H1 (cell line): ENCODE results near the gene PRRG4. TPM values are rescaled to one million over a fixed set of nuclear protein-coding genes. Genes with fewer than 3 reads are reported as not detected.

Source experiments
- CTCF ChIA-PET: fragments of 300-600 bp; sonication (Branson Sonifier 250); formaldehyde crosslinking; loops from one replicate; lab custom pipeline; 2021; ENCODE audit not compliant: partially characterized antibody; lab: Charles Lee
- POLR2A ChIA-PET: fragments of 300-600 bp; sonication (Branson Sonifier 250); formaldehyde crosslinking; loops from one replicate; lab custom pipeline; 2021; ENCODE audit warnings: inconsistent platforms; ENCODE audit not compliant: partially characterized antibody; lab: Charles Lee
- DNase-seq, 2 experiments: peaks; one replicate each; pipeline versions ENCODE4 v3.0.0 to v3.0.0-alpha.2; 2010 to 2022; ENCODE audit warnings: low spot score in 2 of 2, low read depth in 1 of 2, mixed read lengths in 1 of 2
- FAIRE-seq: peaks from 2 replicates; lab custom pipeline; 2011; peaks lifted over from hg19 to GRCh38; lab: Jason Lieb, UNC
- H2AFZ ChIP-seq: 2 replicates; pipeline ENCODE4 v1.8.1; 2012; ENCODE audit warnings: low read length, inconsistent platforms
- H2AK5ac ChIP-seq: 2 replicates; pipeline ENCODE4 v1.6.1; 2013; ENCODE audit warnings: low read depth, low read length
- H2BK120ac ChIP-seq: replicated peaks from 2 replicates; pipeline ENCODE3; 2013; ENCODE audit warnings: low read depth, low read length, inconsistent platforms
- H2BK12ac ChIP-seq: 2 replicates; pipeline ENCODE4 v1.6.1; 2013; ENCODE audit warnings: low read depth, low read length
- H2BK15ac ChIP-seq: 2 replicates; pipeline ENCODE4 v1.6.1; 2013; ENCODE audit warnings: low read length
- H2BK20ac ChIP-seq: 2 replicates; pipeline ENCODE4 v1.6.1; 2013; ENCODE audit warnings: low read length
- H2BK5ac ChIP-seq: 2 replicates; pipeline ENCODE4 v1.6.1; 2013; ENCODE audit warnings: low read depth, low read length
- H3K14ac ChIP-seq: 2 replicates; pipeline ENCODE4 v1.6.1; 2013; ENCODE audit warnings: inconsistent platforms; ENCODE audit not compliant: insufficient read length
- H3K18ac ChIP-seq: 2 replicates; pipeline ENCODE4 v1.6.1; 2013; ENCODE audit warnings: low read length; ENCODE audit errors: extremely low read depth
- H3K23ac ChIP-seq: 2 replicates; pipeline ENCODE4 v1.6.1; 2013; ENCODE audit warnings: inconsistent platforms; ENCODE audit not compliant: insufficient read length
- H3K23me2 ChIP-seq: 2 replicates; pipeline ENCODE4 v1.6.1; 2013; ENCODE audit warnings: low read depth, low read length
- H3K27ac ChIP-seq: 2 replicates; pipeline ENCODE4 v1.6.1; 2011; ENCODE audit warnings: low read depth, low read length, inconsistent platforms
- H3K27me3 ChIP-seq, 4 experiments: replicated peaks in 1 of 4; 1 replicate in 1 of 4; 2 replicates in 3 of 4; pipeline versions ENCODE4 v1.6.1 to v1.8.1; 2011 to 2013; ENCODE audit warnings: low read length in 3 of 4, mild to moderate bottlenecking in 3 of 4, inconsistent platforms in 2 of 4, mixed read lengths in 2 of 4, moderate library complexity in 1 of 4; ENCODE audit not compliant: control insufficient read depth in 3 of 4, insufficient read depth in 3 of 4; ENCODE audit errors: extremely low read depth in 1 of 4
- H3K36me3 ChIP-seq, 4 experiments: 2 replicates each; pipeline versions ENCODE4 v1.6.1 to v1.8.1; 2011 to 2013; ENCODE audit warnings: mild to moderate bottlenecking in 4 of 4, low read length in 3 of 4, moderate library complexity in 2 of 4, control low read depth in 1 of 4, inconsistent platforms in 1 of 4; ENCODE audit not compliant: insufficient read depth in 4 of 4, control insufficient read depth in 2 of 4
- H3K4ac ChIP-seq: replicated peaks from 2 replicates; pipeline ENCODE3; 2013; ENCODE audit warnings: low read length, low read depth, mixed read lengths, inconsistent platforms; ENCODE audit not compliant: insufficient read length
- H3K4me1 ChIP-seq, 4 experiments: replicated peaks in 1 of 4; 1 replicate in 1 of 4; 2 replicates in 3 of 4; pipeline versions ENCODE4 v1.6.1 to v1.8.1; 2011 to 2013; ENCODE audit warnings: low read length in 3 of 4, inconsistent platforms in 2 of 4, mixed read lengths in 1 of 4; ENCODE audit not compliant: insufficient read depth in 4 of 4, control insufficient read depth in 3 of 4
- H3K4me2 ChIP-seq, 2 experiments: 2 replicates each; pipeline versions ENCODE4 v1.6.1 to v1.8.1; 2011 to 2013; ENCODE audit warnings: low read depth in 2 of 2, low read length in 2 of 2, control low read depth in 1 of 2, inconsistent platforms in 1 of 2, mild to moderate bottlenecking in 1 of 2; ENCODE audit not compliant: insufficient read depth in 1 of 2
- H3K4me3 ChIP-seq, 4 experiments: fragments of 200-600, 300-600 bp in 1 of 4; sonication (generic), shearing (Covaris generic), sonication (Bioruptor Twin) in 1 of 4; 2 replicates each; pipeline versions ENCODE4 v1.5.1 to v1.8.1; 2011 to 2016; ENCODE audit warnings: low read length in 4 of 4, low read depth in 3 of 4, control low read depth in 2 of 4, inconsistent platforms in 2 of 4, mild to moderate bottlenecking in 2 of 4, mixed read lengths in 1 of 4, moderate library complexity in 1 of 4; ENCODE audit not compliant: insufficient read depth in 2 of 4; ENCODE audit errors: extremely low read depth in 1 of 4
- H3K56ac ChIP-seq: replicated peaks from 2 replicates; pipeline ENCODE3; 2013; ENCODE audit warnings: low read depth, mild to moderate bottlenecking, mixed read lengths, low read length, inconsistent platforms; ENCODE audit not compliant: insufficient read length
- H3K79me1 ChIP-seq: 2 replicates; pipeline ENCODE4 v1.6.1; 2013; ENCODE audit warnings: low read depth, low read length, control low read depth
- H3K79me2 ChIP-seq, 2 experiments: 2 replicates each; pipeline versions ENCODE4 v1.6.1 to v1.8.1; 2012 to 2013; ENCODE audit warnings: low read length in 2 of 2, mild to moderate bottlenecking in 2 of 2, inconsistent platforms in 1 of 2; ENCODE audit not compliant: insufficient read depth in 2 of 2, control insufficient read depth in 1 of 2
- H3K9ac ChIP-seq, 4 experiments: replicated peaks in 1 of 4; 1 replicate in 1 of 4; 2 replicates in 3 of 4; pipeline versions ENCODE4 v1.6.1 to v1.8.1; 2011 to 2013; ENCODE audit warnings: low read depth in 3 of 4, low read length in 3 of 4, control low read depth in 2 of 4, mild to moderate bottlenecking in 2 of 4, moderate library complexity in 2 of 4, inconsistent platforms in 1 of 4; ENCODE audit errors: extremely low read depth in 1 of 4
- H3K9me3 ChIP-seq, 2 experiments: 2 replicates each; pipeline versions ENCODE4 v1.6.1 to v1.8.1; 2012 to 2013; ENCODE audit warnings: mild to moderate bottlenecking in 2 of 2, moderate library complexity in 2 of 2, control low read depth in 1 of 2, inconsistent platforms in 1 of 2, low read depth in 1 of 2, low read length in 1 of 2, mixed read lengths in 1 of 2; ENCODE audit not compliant: insufficient read depth in 2 of 2
- H4K20me1 ChIP-seq, 2 experiments: replicated peaks in 1 of 2; 2 replicates each; pipeline versions ENCODE3 to v1.8.1; 2011 to 2013; ENCODE audit warnings: inconsistent platforms in 2 of 2, low read length in 2 of 2, mild to moderate bottlenecking in 1 of 2; ENCODE audit not compliant: insufficient read depth in 2 of 2, control insufficient read depth in 1 of 2
- H4K5ac ChIP-seq: 2 replicates; pipeline ENCODE4 v1.6.1; 2013; ENCODE audit warnings: low read length, low read depth, mixed read lengths, inconsistent platforms; ENCODE audit not compliant: insufficient read length
- H4K8ac ChIP-seq: 2 replicates; pipeline ENCODE4 v1.8.0; 2013; ENCODE audit warnings: mild to moderate bottlenecking, moderate library complexity, low read length, inconsistent platforms; ENCODE audit not compliant: insufficient read depth; ENCODE audit errors: extremely low read depth
- H4K91ac ChIP-seq: replicated peaks from 2 replicates; pipeline ENCODE3; 2013; ENCODE audit warnings: low read length, mixed read lengths, inconsistent platforms; ENCODE audit not compliant: insufficient read length
- CBX5 ChIP-seq: fragments of 300-800, 300-1000 bp; sonication (generic); IDR thresholded peaks from 2 replicates; pipeline ENCODE4 v1.7.1; 2016; ENCODE audit warnings: antibody characterized with exemption, low read length, low read depth
- HDAC6 ChIP-seq: IDR thresholded peaks from one replicate; pipeline ENCODE4 v1.7.1; 2012; ENCODE audit warnings: low read depth, mild to moderate bottlenecking, inconsistent platforms, low read length, moderate library complexity
- NANOG ChIP-seq: IDR thresholded peaks from 2 replicates; pipeline ENCODE4 v1.6.1; 2011; ENCODE audit warnings: low read length, low read depth, mild to moderate bottlenecking, inconsistent platforms; ENCODE audit not compliant: insufficient read depth, poor library complexity, severe bottlenecking
- RFX5 ChIP-seq: IDR thresholded peaks from 2 replicates; pipeline ENCODE4 v1.6.1; 2011; ENCODE audit warnings: low read depth, low read length, improper control_type of control experiment, borderline replicate concordance
- SIN3A ChIP-seq, 2 experiments: IDR thresholded peaks in 1 of 2; conservative IDR thresholded peaks in 1 of 2; 2 replicates each; pipeline ENCODE4 v1.6.1; 2011 to 2012; ENCODE audit warnings: low read length in 2 of 2, improper control_type of control experiment in 1 of 2, low read depth in 1 of 2, mild to moderate bottlenecking in 1 of 2
- TCF12 ChIP-seq: IDR thresholded peaks from 2 replicates; pipeline ENCODE4 v1.6.1; 2011; ENCODE audit warnings: low read depth, mild to moderate bottlenecking, low read length
- WGBS, 2 experiments: shearing (Covaris generic) in 1 of 2; methylation state at CpG; one replicate each; pipeline versions ENCODE4 v1.1.6 to v1.1.7; 2013 to 2015; ENCODE audit warnings: low lambda C conversion rate in 2 of 2, mixed read lengths in 2 of 2, inconsistent platforms in 1 of 2, low coverage in 1 of 2, missing lambda C conversion rate in 1 of 2; ENCODE audit not compliant: insufficient replicate concordance in 2 of 2, insufficient coverage in 1 of 2, insufficient read length in 1 of 2; ENCODE audit errors: extremely low coverage in 1 of 2, missing lambda C conversion rate in 1 of 2; 5-methylcytosine and 5-hydroxymethylcytosine counted together
- polyA plus RNA-seq, 7 experiments: library from polyadenylated mRNA; depleted of rRNA in 3 of 7; stranded (reverse) in 5 of 7; unstranded in 2 of 7; fragments of >200 nt in 5 of 7; fragments of 200-250 nt in 2 of 7; gene quantifications; 1 replicate in 5 of 7; 2 replicates in 1 of 7; 4 replicates in 1 of 7; pipeline versions ENCODE4 v1.2.1 to v1.2.3, GENCODE V29; 2011 to 2013; ENCODE audit warnings: missing spikeins in 2 of 7, mixed read lengths in 2 of 7
- total RNA-seq: library from RNA; stranded (reverse); fragmentation: NEBNext Ultra II Directional; extraction: Animal tissue kit (Norgen Biotek cat#: 25700); gene quantifications from 2 replicates; pipeline ENCODE4 v1.2.1, GENCODE V29; 2021
- TF ChIP-seq, protein P1 (sequence below): IDR thresholded peaks from 2 replicates; pipeline ENCODE4 v1.6.1; 2012; ENCODE audit warnings: low read length, inconsistent platforms

The PRRG4 gene
- total and polyA plus RNA-seq, 2 of the 8 experiments (the other 6 are each of a cell fraction or from before 2014, with no cell fraction given): 0.65 to 1.7 TPM

DNA sequence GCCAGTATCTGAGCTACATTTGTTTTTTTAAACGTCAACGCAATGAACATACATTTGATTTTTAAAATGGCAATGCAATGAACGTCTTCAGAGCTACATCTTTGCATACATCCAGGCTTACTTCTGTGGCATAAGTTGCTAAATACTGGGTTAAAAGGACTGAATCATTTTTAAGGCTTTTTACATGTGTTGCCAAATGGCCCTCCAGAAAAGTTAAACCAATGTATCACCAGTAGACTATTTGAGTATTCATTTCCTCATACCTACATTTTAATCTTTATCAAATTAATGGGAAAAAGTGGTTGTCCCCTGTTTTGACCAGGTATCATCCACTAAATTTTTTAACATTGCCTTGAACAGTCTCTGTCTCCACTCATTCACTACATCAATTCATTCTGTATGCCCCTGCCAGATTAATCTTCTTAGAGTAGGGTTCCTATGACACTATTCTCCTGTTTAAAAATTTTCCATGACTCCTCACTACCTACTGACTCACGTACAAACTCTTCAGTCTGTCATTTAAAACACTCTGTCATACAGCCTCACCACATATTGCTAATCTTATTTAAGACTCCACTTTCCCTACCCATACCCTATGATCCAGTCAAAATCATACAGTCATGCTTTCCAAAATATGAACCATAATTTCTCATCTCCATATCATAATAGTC is 12.4 kb upstream of the PRRG4 start:
- H3K4me1 ChIP-seq: no peaks in the 10 kb centered on the region
- no peaks in the 10 kb centered on the region for H3K79me1 ChIP-seq
- H3K4ac ChIP-seq: no peak overlapping the region
- no peak overlapping the region for H2AK5ac ChIP-seq
- WGBS, 2 experiments: 91% methylated on average over 4 of the region's 4 CpGs; no CpG with 5 or more reads in 1 of the 2 experiments
- H4K5ac ChIP-seq: no peak overlapping the region
- POLR2A ChIA-PET: no interaction called here
- H2BK5ac ChIP-seq: no peak overlapping the region
- no peak overlapping the region for H3K56ac ChIP-seq
- H3K27me3 ChIP-seq: no peaks in the 10 kb centered on the region
- H2BK12ac ChIP-seq: no peak overlapping the region
- no peak overlapping the region for H3K14ac ChIP-seq
- H2AFZ ChIP-seq: no peak overlapping the region
- H3K36me3 ChIP-seq: no peaks in the 10 kb centered on the region
- DNase-seq: no peak
- H3K23me2 ChIP-seq: no peaks in the 10 kb centered on the region
- H3K18ac ChIP-seq: no peak overlapping the region
- H3K4me3 ChIP-seq: no peak overlapping the region
- H3K9me3 ChIP-seq: no peaks in the 10 kb centered on the region
- CTCF ChIA-PET: interaction anchor here (1.0 to 1.4 kb wide), 2 partner anchors 8 to 44 kb away, joined by 3 to 6 read pairs; no protein-coding TSS in a partner anchor
- FAIRE-seq: no peak
- no peaks in the 10 kb centered on the region for H4K20me1 ChIP-seq
- no peak overlapping the region for H4K91ac ChIP-seq
- H2BK20ac ChIP-seq: no peak overlapping the region
- no peak overlapping the region for H3K27ac ChIP-seq
- no peak overlapping the region for H2BK120ac ChIP-seq
- no peak overlapping the region for H2BK15ac ChIP-seq
- H3K23ac ChIP-seq: no peak overlapping the region
- no peak overlapping the region for H3K4me2 ChIP-seq
- no peak overlapping the region for H3K9ac ChIP-seq
- H3K79me2 ChIP-seq: no peaks in the 10 kb centered on the region
- no peak for TF ChIP-seq SIN3A (conservative IDR thresholded peaks at IDR 0.05 in 1 of 2, IDR thresholded peaks at IDR 0.05 in 1 of 2; ENCODE audit: low read depth in 1 of 2, low read length in 2 of 2)
- TF ChIP-seq HDAC6: no peak
- TF ChIP-seq, protein P1, sequence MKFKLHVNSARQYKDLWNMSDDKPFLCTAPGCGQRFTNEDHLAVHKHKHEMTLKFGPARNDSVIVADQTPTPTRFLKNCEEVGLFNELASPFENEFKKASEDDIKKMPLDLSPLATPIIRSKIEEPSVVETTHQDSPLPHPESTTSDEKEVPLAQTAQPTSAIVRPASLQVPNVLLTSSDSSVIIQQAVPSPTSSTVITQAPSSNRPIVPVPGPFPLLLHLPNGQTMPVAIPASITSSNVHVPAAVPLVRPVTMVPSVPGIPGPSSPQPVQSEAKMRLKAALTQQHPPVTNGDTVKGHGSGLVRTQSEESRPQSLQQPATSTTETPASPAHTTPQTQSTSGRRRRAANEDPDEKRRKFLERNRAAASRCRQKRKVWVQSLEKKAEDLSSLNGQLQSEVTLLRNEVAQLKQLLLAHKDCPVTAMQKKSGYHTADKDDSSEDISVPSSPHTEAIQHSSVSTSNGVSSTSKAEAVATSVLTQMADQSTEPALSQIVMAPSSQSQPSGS: no peak
- TF ChIP-seq TCF12: no peak
- TF ChIP-seq CBX5: no peak
- no peak for TF ChIP-seq NANOG
- no peak for TF ChIP-seq RFX5
- TF ChIP-seq, all 59 proteins: peak for 0
- no peak overlapping the region for H4K8ac ChIP-seq
